ENCODE results near the gene CAMSAP2. TPM values are rescaled to one million over a fixed set of nuclear protein-coding genes. Genes with fewer than 3 reads are reported as not detected.

The CAMSAP2 gene
- total RNA-seq, 2 donors from 2014 or later = 22.1 to 22.2 TPM

DNA sequence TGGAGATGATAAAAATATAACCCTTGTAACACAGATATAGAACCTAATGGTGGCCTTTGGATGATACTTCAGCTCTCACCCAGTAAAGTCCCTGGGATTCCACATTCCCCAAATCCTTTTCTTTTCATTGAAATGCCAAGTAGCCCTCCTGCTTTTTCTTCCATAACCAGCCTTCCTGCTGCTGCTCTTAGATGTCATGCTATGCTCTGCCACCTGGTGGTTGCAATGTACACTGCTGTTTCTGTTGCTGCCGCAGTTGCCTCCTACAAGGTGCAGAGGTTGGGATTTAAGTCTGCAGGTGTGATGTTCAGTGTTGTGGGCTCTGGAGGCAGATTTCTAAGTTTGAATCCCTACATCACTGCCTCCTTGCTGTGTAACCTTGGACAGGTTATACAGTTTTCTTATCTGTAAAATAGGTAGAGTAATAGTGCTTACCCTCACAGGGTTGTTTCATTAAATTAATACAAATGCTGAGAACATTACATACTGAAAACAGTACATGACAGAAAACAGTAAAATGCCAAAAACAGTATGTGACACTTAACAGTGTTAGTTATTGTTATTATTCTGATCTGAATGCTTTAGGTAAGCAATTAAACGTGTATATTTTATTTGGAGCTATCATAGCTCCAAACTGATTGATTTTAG lies 64.3 kb downstream of the CAMSAP2 start:
- H3K36me3 ChIP-seq (ENCODE audit: control insufficient read depth, insufficient read depth, low read length) = peaks cover 7% of the 10 kb centered on the region
- Mint-ChIP-seq H3K4me1 (peaks cover 19% of the 10 kb centered on the region), H3K27ac (no peak overlapping the region), H3K4me3 (no peak overlapping the region), H3K9me3 (no peaks in the 10 kb centered on the region), H3K27me3 (ENCODE audit: insufficient read depth) (no peaks in the 10 kb centered on the region), H3K36me3 (ENCODE audit: low read depth) (peaks cover 2% of the 10 kb centered on the region)
- DNase-seq = peak; percentile 97
- H3K4me1 ChIP-seq (ENCODE audit: control insufficient read depth, insufficient read depth, low read length) = no peaks in the 10 kb centered on the region
- TF ChIP-seq, protein P1, sequence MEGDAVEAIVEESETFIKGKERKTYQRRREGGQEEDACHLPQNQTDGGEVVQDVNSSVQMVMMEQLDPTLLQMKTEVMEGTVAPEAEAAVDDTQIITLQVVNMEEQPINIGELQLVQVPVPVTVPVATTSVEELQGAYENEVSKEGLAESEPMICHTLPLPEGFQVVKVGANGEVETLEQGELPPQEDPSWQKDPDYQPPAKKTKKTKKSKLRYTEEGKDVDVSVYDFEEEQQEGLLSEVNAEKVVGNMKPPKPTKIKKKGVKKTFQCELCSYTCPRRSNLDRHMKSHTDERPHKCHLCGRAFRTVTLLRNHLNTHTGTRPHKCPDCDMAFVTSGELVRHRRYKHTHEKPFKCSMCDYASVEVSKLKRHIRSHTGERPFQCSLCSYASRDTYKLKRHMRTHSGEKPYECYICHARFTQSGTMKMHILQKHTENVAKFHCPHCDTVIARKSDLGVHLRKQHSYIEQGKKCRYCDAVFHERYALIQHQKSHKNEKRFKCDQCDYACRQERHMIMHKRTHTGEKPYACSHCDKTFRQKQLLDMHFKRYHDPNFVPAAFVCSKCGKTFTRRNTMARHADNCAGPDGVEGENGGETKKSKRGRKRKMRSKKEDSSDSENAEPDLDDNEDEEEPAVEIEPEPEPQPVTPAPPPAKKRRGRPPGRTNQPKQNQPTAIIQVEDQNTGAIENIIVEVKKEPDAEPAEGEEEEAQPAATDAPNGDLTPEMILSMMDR (conservative IDR thresholded peaks at IDR 0.05) = peak; percentile 99
- no peak overlapping the region for H3K9ac ChIP-seq (ENCODE audit: extremely low read depth, low read length, poor library complexity, severe bottlenecking)
- H3K27me3 ChIP-seq (ENCODE audit: control insufficient read depth, insufficient read depth, low read length, poor library complexity, severe bottlenecking) = no peaks in the 10 kb centered on the region
- 41% methylated on average over 2 of the region's 2 CpGs; no CpG with 5 or more reads in 1 of the 2 experiments for WGBS, 2 experiments (ENCODE audit: insufficient coverage in 1 of 2, insufficient read length in 1 of 2)
- H3K9me3 ChIP-seq (ENCODE audit: control insufficient read depth, low read length) = no peaks in the 10 kb centered on the region
- H3K4me3 ChIP-seq (ENCODE audit: low read length) = no peak overlapping the region
- no peak overlapping the region for H3K27ac ChIP-seq (ENCODE audit: low read depth, low read length)

- Mint-ChIP-seq H3K4me1 (peaks cover 17% of the 10 kb centered on the region), H3K36me3 (ENCODE audit: low read depth) (peaks cover 19% of the 10 kb centered on the region), H3K4me3 (no peak overlapping the region), H3K27me3 (ENCODE audit: insufficient read depth) (no peaks in the 10 kb centered on the region), H3K27ac (no peak overlapping the region), H3K9me3 (no peaks in the 10 kb centered on the region)
- WGBS, 2 experiments (ENCODE audit: insufficient coverage in 1 of 2, insufficient read length in 1 of 2) = 83 to 96% methylated on average over 3 of the region's 3 CpGs
- H3K9ac ChIP-seq (ENCODE audit: extremely low read depth, low read length, poor library complexity, severe bottlenecking) = no peak overlapping the region
- H3K36me3 ChIP-seq (ENCODE audit: control insufficient read depth, insufficient read depth, low read length) = peaks cover 25% of the 10 kb centered on the region
- H3K27ac ChIP-seq (ENCODE audit: low read depth, low read length) = no peak overlapping the region
- no peaks in the 10 kb centered on the region for H3K4me1 ChIP-seq (ENCODE audit: control insufficient read depth, insufficient read depth, low read length)
- H3K27me3 ChIP-seq (ENCODE audit: control insufficient read depth, insufficient read depth, low read length, poor library complexity, severe bottlenecking) = no peaks in the 10 kb centered on the region
- no peaks in the 10 kb centered on the region for H3K9me3 ChIP-seq (ENCODE audit: control insufficient read depth, low read length)
- H3K4me3 ChIP-seq (ENCODE audit: low read length) = no peak overlapping the region
- TF ChIP-seq, protein P1 (conservative IDR thresholded peaks at IDR 0.05) = no peak
- no peak for DNase-seq
Measured at GRCh38 chr1:200805719-200806118, 67.0 kb downstream of the CAMSAP2 start.

GRCh38 chr1:200808846-200809245 lies 70.2 kb downstream of the CAMSAP2 start:
- WGBS, 2 experiments (ENCODE audit: insufficient coverage in 1 of 2, insufficient read length in 1 of 2) = 92 to 100% methylated on average over 2 of the region's 2 CpGs

More at GRCh38 chr1:200808846-200809245, 70.2 kb downstream of the CAMSAP2 start:
- Histone ChIP-seq H3K36me3 (ENCODE audit: control insufficient read depth, insufficient read depth, low read length) (peaks cover 25% of the 10 kb centered on the region), H3K9me3 (ENCODE audit: control insufficient read depth, low read length) (no peaks in the 10 kb centered on the region), H3K27me3 (ENCODE audit: control insufficient read depth, insufficient read depth, low read length, poor library complexity, severe bottlenecking) (no peaks in the 10 kb centered on the region), H3K4me3 (ENCODE audit: low read length) (no peak overlapping the region), H3K27ac (ENCODE audit: low read depth, low read length) (no peak overlapping the region), H3K9ac (ENCODE audit: extremely low read depth, low read length, poor library complexity, severe bottlenecking) (no peak overlapping the region), H3K4me1 (ENCODE audit: control insufficient read depth, insufficient read depth, low read length) (no peaks in the 10 kb centered on the region)
- peaks cover 6% of the 10 kb centered on the region for H3K4me1 Mint-ChIP-seq
- no peak for DNase-seq
- H3K4me3 Mint-ChIP-seq = no peak overlapping the region
- H3K9me3 Mint-ChIP-seq = no peaks in the 10 kb centered on the region
- peaks cover 25% of the 10 kb centered on the region for H3K36me3 Mint-ChIP-seq (ENCODE audit: low read depth)
- TF ChIP-seq, protein P1 (conservative IDR thresholded peaks at IDR 0.05) = no peak
- no peak overlapping the region for H3K27ac Mint-ChIP-seq
- no peaks in the 10 kb centered on the region for H3K27me3 Mint-ChIP-seq (ENCODE audit: insufficient read depth)
